Measurements from ENCODE around the gene EEFSEC. TPM values are rescaled to one million over a fixed set of nuclear protein-coding genes. Genes with fewer than 3 reads are reported as not detected.

EEFSEC gene
- total RNA-seq, 1 donor from 2014 or later: 0.92 TPM

GRCh38 chr3:128311441-128311844 is 158.2 kb downstream of the EEFSEC start:
- no peak overlapping the region for H3K27ac ChIP-seq
- Mint-ChIP-seq H3K4me3 (no peak overlapping the region), H3K27me3 (ENCODE audit: insufficient read depth, low read depth) (peaks cover 2% of the 10 kb centered on the region), H3K36me3 (no peaks in the 10 kb centered on the region), H3K27ac (no peak overlapping the region), H3K4me1 (peaks cover 14% of the 10 kb centered on the region), H3K9me3 (no peaks in the 10 kb centered on the region)
- no peaks in the 10 kb centered on the region for H3K4me1 ChIP-seq
- no peaks in the 10 kb centered on the region for H3K9me3 ChIP-seq (ENCODE audit: low read depth)
- no peak overlapping the region for H3K4me2 ChIP-seq
- H3F3A ChIP-seq (ENCODE audit: low read depth): no peaks in the 10 kb centered on the region
- no peak overlapping the region for H3K4me3 ChIP-seq
- no peak overlapping the region for H3K9ac ChIP-seq
- H3K79me2 ChIP-seq (ENCODE audit: low read depth): no peaks in the 10 kb centered on the region
- H4K20me1 ChIP-seq (ENCODE audit: low read depth): no peaks in the 10 kb centered on the region
- no peak for DNase-seq (ENCODE audit: low spot score)
- H3K36me3 ChIP-seq: no peaks in the 10 kb centered on the region
- H2AFZ ChIP-seq (replicated peaks): no peak overlapping the region
- TF ChIP-seq CTCF (IDR thresholded peaks at IDR 0.05) (no peak), EZH2 (IDR thresholded peaks at IDR 0.05) (no peak), EZH2phosphoT487 (IDR thresholded peaks at IDR 0.05) (no peak)
- H3K27me3 ChIP-seq: no peaks in the 10 kb centered on the region

- no peaks in the 10 kb centered on the region for H3F3A ChIP-seq (ENCODE audit: low read depth)
- no peaks in the 10 kb centered on the region for H3K27me3 ChIP-seq
- no peaks in the 10 kb centered on the region for H3K9me3 Mint-ChIP-seq
- no peak overlapping the region for H3K9ac ChIP-seq
- no peak overlapping the region for H3K4me3 ChIP-seq
- H3K27ac Mint-ChIP-seq: no peak overlapping the region
- H3K79me2 ChIP-seq (ENCODE audit: low read depth): no peaks in the 10 kb centered on the region
- no peak overlapping the region for H3K4me2 ChIP-seq
- peaks cover 2% of the 10 kb centered on the region for H3K27me3 Mint-ChIP-seq (ENCODE audit: insufficient read depth, low read depth)
- no peak overlapping the region for H3K4me3 Mint-ChIP-seq
- no peaks in the 10 kb centered on the region for H3K36me3 Mint-ChIP-seq
- DNase-seq (ENCODE audit: low spot score): no peak
- peaks cover 5% of the 10 kb centered on the region for H3K4me1 ChIP-seq
- no peaks in the 10 kb centered on the region for H3K36me3 ChIP-seq
- no peak overlapping the region for H3K27ac ChIP-seq
- H3K9me3 ChIP-seq (ENCODE audit: low read depth): no peaks in the 10 kb centered on the region
- no peaks in the 10 kb centered on the region for H4K20me1 ChIP-seq (ENCODE audit: low read depth)
- no peak overlapping the region for H2AFZ ChIP-seq (replicated peaks)
- TF ChIP-seq CTCF (IDR thresholded peaks at IDR 0.05) (no peak), EZH2 (IDR thresholded peaks at IDR 0.05) (no peak), EZH2phosphoT487 (IDR thresholded peaks at IDR 0.05) (no peak)
- H3K4me1 Mint-ChIP-seq: peaks cover 22% of the 10 kb centered on the region
Measured at GRCh38 chr3:128312271-128312670, 159.0 kb downstream of the EEFSEC start.

- H3F3A ChIP-seq (ENCODE audit: low read depth): no peaks in the 10 kb centered on the region
- no peak overlapping the region for H3K4me3 Mint-ChIP-seq
- no peaks in the 10 kb centered on the region for H4K20me1 ChIP-seq (ENCODE audit: low read depth)
- H3K27me3 ChIP-seq: no peaks in the 10 kb centered on the region
- no peak overlapping the region for H3K27ac Mint-ChIP-seq
- no peak overlapping the region for H2AFZ ChIP-seq (replicated peaks)
- H3K9ac ChIP-seq: no peak overlapping the region
- no peaks in the 10 kb centered on the region for H3K79me2 ChIP-seq (ENCODE audit: low read depth)
- no peak overlapping the region for H3K4me3 ChIP-seq
- no peak for DNase-seq (ENCODE audit: low spot score)
- no peaks in the 10 kb centered on the region for H3K36me3 Mint-ChIP-seq
- H3K27ac ChIP-seq: no peak overlapping the region
- H3K9me3 ChIP-seq (ENCODE audit: low read depth): no peaks in the 10 kb centered on the region
- no peaks in the 10 kb centered on the region for H3K9me3 Mint-ChIP-seq
- H3K36me3 ChIP-seq: no peaks in the 10 kb centered on the region
- no peaks in the 10 kb centered on the region for H3K27me3 Mint-ChIP-seq (ENCODE audit: insufficient read depth, low read depth)
- peaks cover 5% of the 10 kb centered on the region for H3K4me1 ChIP-seq
- TF ChIP-seq EZH2phosphoT487 (IDR thresholded peaks at IDR 0.05) (no peak), CTCF (IDR thresholded peaks at IDR 0.05) (no peak), EZH2 (IDR thresholded peaks at IDR 0.05) (no peak)
- no peak overlapping the region for H3K4me2 ChIP-seq
- peaks cover 31% of the 10 kb centered on the region for H3K4me1 Mint-ChIP-seq
Measured at GRCh38 chr3:128313071-128313725, 159.9 kb downstream of the EEFSEC start.
